Tibial nerve (tissue), 4 donors: ENCODE data around the gene OR4A47.

Experiments used
- CTCF ChIP-seq, 5 experiments: fragments of 200-600 bp in 3 of 5; fragments of 450-650 bp in 2 of 5; sonication (generic) in 3 of 5; IDR thresholded peaks; one replicate each; pipeline ENCODE4 v1.5.1; 2016 to 2019; ENCODE audit warnings: antibody characterized with exemption in 5 of 5, mild to moderate bottlenecking in 3 of 5, moderate library complexity in 2 of 5
- EP300 ChIP-seq, 2 donors: sonication (generic); formaldehyde crosslinking; IDR thresholded peaks; one replicate each; pipeline ENCODE4 v1.6.1; 2017; ENCODE audit warnings: antibody characterized with exemption in 2 of 2, mild to moderate bottlenecking in 1 of 2

DNA sequence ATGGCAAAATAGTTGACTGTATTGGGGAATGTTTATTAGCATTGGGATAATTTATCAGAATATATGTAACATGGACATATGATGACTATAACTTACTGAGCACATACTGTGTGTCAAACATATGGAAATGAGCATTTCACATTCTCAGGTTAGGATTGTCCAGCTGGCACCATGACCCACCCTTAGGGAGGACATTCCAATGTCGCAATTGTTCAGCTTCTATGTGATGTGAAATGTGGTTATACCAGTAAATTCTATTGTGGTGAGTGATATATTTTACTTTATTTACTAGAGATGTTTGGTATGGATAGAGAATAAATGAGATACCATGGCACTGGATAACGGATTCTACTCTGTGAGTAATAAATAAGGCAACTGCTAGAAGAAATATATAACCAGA is 50.4 kb downstream of the OR4A47 start:
- TF ChIP-seq EP300 (IDR thresholded peaks at IDR 0.05): no peak
- no peak for TF ChIP-seq CTCF (IDR thresholded peaks at IDR 0.05)
